ENCODE results near the gene PRLH.

GRCh38 chr2:237612527-237613357 is 46.4 kb downstream of the PRLH start:
- TF ChIP-seq ZNF143 (CRISPR knock-in tag; IDR thresholded peaks at IDR 0.05) (no peak), ZNF274 (CRISPR knock-in tag; IDR thresholded peaks at IDR 0.05) (no peak), ZBTB20 (CRISPR knock-in tag; IDR thresholded peaks at IDR 0.05; ENCODE audit: borderline replicate concordance, low read depth) (no peak), MAZ (IDR thresholded peaks at IDR 0.05; ENCODE audit: borderline replicate concordance, low read depth, low read length) (no peak), MAZ (CRISPR knock-in tag; IDR thresholded peaks at IDR 0.05; ENCODE audit: low read depth) (no peak), ZNF776 (CRISPR knock-in tag; IDR thresholded peaks at IDR 0.05) (no peak)
